ENCODE data around the gene MTCL1. TPM values are rescaled to one million over a fixed set of nuclear protein-coding genes. Genes with fewer than 3 reads are reported as not detected.

Gene MTCL1
- total RNA-seq, 2 donors from 2014 or later, result 15.3 to 27.7 TPM

- no peak for TF ChIP-seq POLR2A (IDR thresholded peaks at IDR 0.05)
- TF ChIP-seq CTCF (IDR thresholded peaks at IDR 0.05), result no peak
- intact Hi-C loops (cut with DNase I), result loop anchor here (10.0 kb wide), 1 partner anchor 59 kb away; no protein-coding TSS in a partner anchor
- H3K4me1 ChIP-seq, result peaks cover 26% of the 10 kb centered on the region
- no peaks in the 10 kb centered on the region for H3K27me3 ChIP-seq
- 83 to 93% methylated on average over 4 of the region's 4 CpGs for WGBS, 2 donors
- ATAC-seq (no peak), DNase-seq (no peak)
- no peaks in the 10 kb centered on the region for H3K36me3 ChIP-seq (replicated peaks in 1 of 2; ENCODE audit: insufficient read depth in 1 of 2, low read depth in 2 of 2)
- H3K9me3 ChIP-seq, result no peaks in the 10 kb centered on the region
- no peak overlapping the region for H3K4me3 ChIP-seq
- no peak overlapping the region for H3K27ac ChIP-seq
Observed at GRCh38 chr18:8715599-8715998, 10.2 kb downstream of the MTCL1 start.

GRCh38 chr18:8717011-8717770 lies 11.8 kb downstream of the MTCL1 start:
- ATAC-seq (no peak), DNase-seq (no peak)
- 84 to 89% methylated on average over 13 of the region's 13 CpGs for WGBS, 2 donors
- no peaks in the 10 kb centered on the region for H3K27me3 ChIP-seq
- TF ChIP-seq CTCF (IDR thresholded peaks at IDR 0.05), result no peak
- no peak for TF ChIP-seq POLR2A (IDR thresholded peaks at IDR 0.05)
- H3K36me3 ChIP-seq (replicated peaks in 1 of 2; ENCODE audit: insufficient read depth in 1 of 2, low read depth in 2 of 2), result no peaks in the 10 kb centered on the region
- no peaks in the 10 kb centered on the region for H3K9me3 ChIP-seq
- H3K4me3 ChIP-seq, result no peak overlapping the region
- intact Hi-C loops (cut with DNase I), result loop anchor here (10.0 kb wide), 1 partner anchor 58 kb away; no protein-coding TSS in a partner anchor
- H3K4me1 ChIP-seq, result peaks cover 33% of the 10 kb centered on the region
- H3K27ac ChIP-seq, result no peak overlapping the region

GRCh38 chr18:8718401-8718913 lies 13.1 kb downstream of the MTCL1 start:
- Histone ChIP-seq H3K36me3 (replicated peaks in 1 of 2; ENCODE audit: insufficient read depth in 1 of 2, low read depth in 2 of 2) (no peaks in the 10 kb centered on the region), H3K4me3 (no peak overlapping the region), H3K27me3 (no peaks in the 10 kb centered on the region), H3K27ac (no peak overlapping the region), H3K9me3 (no peaks in the 10 kb centered on the region), H3K4me1 (peaks cover 31% of the 10 kb centered on the region)
- TF ChIP-seq POLR2A (IDR thresholded peaks at IDR 0.05) (no peak), CTCF (IDR thresholded peaks at IDR 0.05) (no peak)
- 87 to 91% methylated on average over 16 of the region's 16 CpGs for WGBS, 2 donors
- DNase-seq (no peak), ATAC-seq (no peak)
- intact Hi-C loops (cut with DNase I), result loop anchor here (10.0 kb wide), 1 partner anchor 56 kb away; no protein-coding TSS in a partner anchor

GRCh38 chr18:8719192-8719591 lies 13.8 kb downstream of the MTCL1 start:
- Histone ChIP-seq H3K4me1 (peaks cover 34% of the 10 kb centered on the region), H3K36me3 (replicated peaks in 1 of 2; ENCODE audit: insufficient read depth in 1 of 2, low read depth in 2 of 2) (no peaks in the 10 kb centered on the region), H3K27ac (peak overlapping the region in 1 of 4 donors; percentile 44), H3K4me3 (no peak overlapping the region), H3K9me3 (no peaks in the 10 kb centered on the region), H3K27me3 (no peaks in the 10 kb centered on the region)
- ATAC-seq, result peak; percentile 70
- 33 to 34% methylated on average over 4 of the region's 4 CpGs for WGBS, 2 donors
- no peak for TF ChIP-seq POLR2A (IDR thresholded peaks at IDR 0.05)
- no peak for TF ChIP-seq CTCF (IDR thresholded peaks at IDR 0.05)
- intact Hi-C loops (cut with DNase I), result loop anchor here (10.0 kb wide), 1 partner anchor 56 kb away; no protein-coding TSS in a partner anchor
- DNase-seq, result no peak
